ENCODE data around the gene MIX23.

MIX23 gene

GRCh38 chr3:122351612-122352011, 31.4 kb downstream of the MIX23 start:
- no peak for DNase-seq (ENCODE audit: low spot score)

- no peak for DNase-seq (ENCODE audit: low spot score)
These were observed 32.1 kb downstream of the MIX23 start for GRCh38 chr3:122350814-122351418.

- DNase-seq (ENCODE audit: low spot score): no peak
These were observed 33.9 kb downstream of the MIX23 start for GRCh38 chr3:122349171-122349570.

- no peak for DNase-seq (ENCODE audit: low spot score)
These were observed 39.4 kb downstream of the MIX23 start for GRCh38 chr3:122343654-122344053.

GRCh38 chr3:122342803-122343202, 40.2 kb downstream of the MIX23 start:
- no peak for DNase-seq (ENCODE audit: low spot score)

GRCh38 chr3:122332551-122332950, 50.5 kb downstream of the MIX23 start:
- no peak for DNase-seq (ENCODE audit: low spot score)

GRCh38 chr3:122331886-122332285, 51.1 kb downstream of the MIX23 start:
- no peak for DNase-seq (ENCODE audit: low spot score)

GRCh38 chr3:122325769-122326168, 57.3 kb downstream of the MIX23 start:
- no peak for DNase-seq (ENCODE audit: low spot score)

- DNase-seq (ENCODE audit: low spot score): no peak
These were observed 58.1 kb downstream of the MIX23 start, which contains the start of gene CSTA for GRCh38 chr3:122324871-122325323. CSTA (plus strand) TSS chr3:122325248; CDS start chr3:122325293, 45 bp downstream.

GRCh38 chr3:122322095-122323075, 60.6 kb downstream of the MIX23 start:
- DNase-seq (ENCODE audit: low spot score): no peak

- DNase-seq (ENCODE audit: low spot score): no peak
These were observed 64.4 kb downstream of the MIX23 start for GRCh38 chr3:122318620-122319019.

- no peak for DNase-seq (ENCODE audit: low spot score)
These were observed 66.7 kb downstream of the MIX23 start for GRCh38 chr3:122316368-122316767.

GRCh38 chr3:122315619-122316018, 67.4 kb downstream of the MIX23 start:
- DNase-seq (ENCODE audit: low spot score): no peak

- no peak for DNase-seq (ENCODE audit: low spot score)
These were observed 68.7 kb downstream of the MIX23 start for GRCh38 chr3:122314228-122314876.

- no peak for DNase-seq (ENCODE audit: low spot score)
These were observed 69.8 kb downstream of the MIX23 start for GRCh38 chr3:122313281-122313680.

- no peak for DNase-seq (ENCODE audit: low spot score)
These were observed 70.2 kb downstream of the MIX23 start for GRCh38 chr3:122312826-122313225.

- DNase-seq (ENCODE audit: low spot score): no peak
These were observed 72.7 kb downstream of the MIX23 start for GRCh38 chr3:122310361-122310760.
